Lung (tissue), 12 donors: ENCODE data around the gene ZNF219. TPM values are rescaled to one million over a fixed set of nuclear protein-coding genes. Genes with fewer than 3 reads are reported as not detected.

Experiments
- ATAC-seq: fragments of 200-7000 bp; cut with Tn5 transposase; one replicate; pipeline ENCODE4 v1.9.1; 2020; ENCODE audit warnings: moderate number of reproducible peaks; ENCODE audit not compliant: insufficient read depth, low FRiP score
- DNase-seq, 3 donors: peaks; one replicate each; pipeline ENCODE4 v3.0.0-alpha.2; 2013 to 2017
- H3K27ac ChIP-seq, 2 donors: one replicate each; pipeline ENCODE4 v1.5.1; 2013; ENCODE audit warnings: mild to moderate bottlenecking in 2 of 2, moderate library complexity in 2 of 2, control low read depth in 1 of 2, inconsistent platforms in 1 of 2, low read depth in 1 of 2, low read length in 1 of 2
- H3K27me3 ChIP-seq, 3 donors: one replicate each; pipeline ENCODE4 v1.5.1; 2013; ENCODE audit warnings: low read length in 2 of 3; ENCODE audit not compliant: control insufficient read depth in 3 of 3, insufficient read depth in 3 of 3
- H3K36me3 ChIP-seq, 4 donors: one replicate each; pipeline ENCODE4 v1.5.1; 2013; ENCODE audit warnings: low read length in 4 of 4, mild to moderate bottlenecking in 1 of 4, moderate library complexity in 1 of 4; ENCODE audit not compliant: control insufficient read depth in 4 of 4, insufficient read depth in 4 of 4
- H3K4me1 ChIP-seq, 5 donors: one replicate each; pipeline ENCODE4 v1.5.1; 2013; ENCODE audit warnings: low read length in 5 of 5, mild to moderate bottlenecking in 2 of 5, moderate library complexity in 1 of 5; ENCODE audit not compliant: control insufficient read depth in 5 of 5, insufficient read depth in 5 of 5
- H3K4me3 ChIP-seq: one replicate; pipeline ENCODE4 v1.5.1; 2013; ENCODE audit warnings: mild to moderate bottlenecking, control low read depth, moderate library complexity
- H3K9ac ChIP-seq, 2 donors: one replicate each; pipeline ENCODE4 v1.5.1; 2013; ENCODE audit warnings: low read length in 2 of 2, control low read depth in 1 of 2; ENCODE audit not compliant: insufficient read depth in 1 of 2
- H3K9me3 ChIP-seq, 4 donors: one replicate each; pipeline ENCODE4 v1.5.1; 2013; ENCODE audit warnings: low read length in 3 of 4, mild to moderate bottlenecking in 1 of 4, moderate library complexity in 1 of 4; ENCODE audit not compliant: control insufficient read depth in 4 of 4, insufficient read depth in 3 of 4
- WGBS, 2 donors: extraction: QIAGEN DNeasy Blood & Tissue Kit; methylation state at CpG; one replicate each; pipeline ENCODE4 v1.1.7; 2013; 5-methylcytosine and 5-hydroxymethylcytosine counted together
- polyA plus RNA-seq, 2 donors: library from polyadenylated mRNA; stranded (reverse); fragments of 200-250 nt; gene quantifications; one replicate each; pipeline ENCODE4 v1.2.1, GENCODE V29; 2013
- total RNA-seq, 2 donors: library from RNA; depleted of rRNA in 1 of 2; stranded (reverse); fragments of >200 nt in 1 of 2; gene quantifications; one replicate each; pipeline ENCODE4 v1.2.1, GENCODE V29; 2014 to 2021
- TF ChIP-seq, protein P1 (sequence below): IDR thresholded peaks from 2 replicates; pipeline ENCODE4 v1.5.1; 2012; ENCODE audit warnings: mild to moderate bottlenecking; ENCODE audit errors: control extremely low read depth, extremely low read depth
- donor health status: control.
- donor health status: control.
- donor health status: Bipolar disorder and iron deficiency.
- donor health status: healthy.
- donor health status: DM: yes; HTN: yes; CAD: no.

The ZNF219 gene
- total and polyA plus RNA-seq, 4 donors = 8.0 to 48.5 (median 30.0) TPM

DNA sequence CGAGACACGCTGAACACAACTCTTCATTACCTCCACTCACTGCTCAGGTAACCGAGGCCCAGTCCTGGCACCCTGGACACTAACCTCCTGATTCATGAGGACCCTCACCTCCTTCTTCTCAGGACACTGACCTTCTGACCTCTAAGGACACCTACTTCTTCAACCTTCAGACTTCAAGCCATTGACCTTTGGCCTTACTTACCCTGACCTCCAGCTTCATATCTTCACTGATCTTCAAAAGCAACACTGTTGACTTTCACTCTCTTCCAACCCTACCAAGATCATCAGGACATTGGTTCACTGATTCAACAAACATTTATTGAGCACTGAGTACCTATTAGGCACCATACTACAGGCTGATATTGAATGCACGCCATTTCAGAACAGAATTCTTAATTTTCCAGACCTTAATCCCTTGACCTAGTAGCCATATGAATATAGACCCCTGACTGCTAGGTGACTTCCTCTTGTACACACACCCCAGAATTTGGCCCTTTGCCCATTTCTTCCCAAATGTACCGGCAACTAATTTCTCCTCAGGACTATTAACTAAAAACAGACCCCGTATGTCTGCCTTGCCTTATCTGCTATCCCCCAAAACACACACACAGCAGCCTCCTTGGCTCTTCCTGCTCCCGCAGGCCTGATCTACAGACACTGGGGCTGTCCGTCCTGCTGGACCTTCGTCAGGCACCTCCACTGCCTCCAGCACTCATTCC is 22.6 kb downstream of the ZNF219 start:
- no peak for DNase-seq
- WGBS, 2 donors = 89 to 90% methylated on average over 9 of the region's 9 CpGs
- Histone ChIP-seq H3K9ac (no peak overlapping the region), H3K36me3 (peaks cover 24 to 69% (median 50%) of the 10 kb centered on the region in 4 donors), H3K4me3 (no peak overlapping the region), H3K4me1 (peaks cover 0 to 17% (median 0%) of the 10 kb centered on the region in 5 donors), H3K27me3 (no peaks in the 10 kb centered on the region), H3K27ac (no peak overlapping the region), H3K9me3 (no peaks in the 10 kb centered on the region)
- ATAC-seq = no peak
- TF ChIP-seq, protein P1, sequence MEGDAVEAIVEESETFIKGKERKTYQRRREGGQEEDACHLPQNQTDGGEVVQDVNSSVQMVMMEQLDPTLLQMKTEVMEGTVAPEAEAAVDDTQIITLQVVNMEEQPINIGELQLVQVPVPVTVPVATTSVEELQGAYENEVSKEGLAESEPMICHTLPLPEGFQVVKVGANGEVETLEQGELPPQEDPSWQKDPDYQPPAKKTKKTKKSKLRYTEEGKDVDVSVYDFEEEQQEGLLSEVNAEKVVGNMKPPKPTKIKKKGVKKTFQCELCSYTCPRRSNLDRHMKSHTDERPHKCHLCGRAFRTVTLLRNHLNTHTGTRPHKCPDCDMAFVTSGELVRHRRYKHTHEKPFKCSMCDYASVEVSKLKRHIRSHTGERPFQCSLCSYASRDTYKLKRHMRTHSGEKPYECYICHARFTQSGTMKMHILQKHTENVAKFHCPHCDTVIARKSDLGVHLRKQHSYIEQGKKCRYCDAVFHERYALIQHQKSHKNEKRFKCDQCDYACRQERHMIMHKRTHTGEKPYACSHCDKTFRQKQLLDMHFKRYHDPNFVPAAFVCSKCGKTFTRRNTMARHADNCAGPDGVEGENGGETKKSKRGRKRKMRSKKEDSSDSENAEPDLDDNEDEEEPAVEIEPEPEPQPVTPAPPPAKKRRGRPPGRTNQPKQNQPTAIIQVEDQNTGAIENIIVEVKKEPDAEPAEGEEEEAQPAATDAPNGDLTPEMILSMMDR = no peak

DNA sequence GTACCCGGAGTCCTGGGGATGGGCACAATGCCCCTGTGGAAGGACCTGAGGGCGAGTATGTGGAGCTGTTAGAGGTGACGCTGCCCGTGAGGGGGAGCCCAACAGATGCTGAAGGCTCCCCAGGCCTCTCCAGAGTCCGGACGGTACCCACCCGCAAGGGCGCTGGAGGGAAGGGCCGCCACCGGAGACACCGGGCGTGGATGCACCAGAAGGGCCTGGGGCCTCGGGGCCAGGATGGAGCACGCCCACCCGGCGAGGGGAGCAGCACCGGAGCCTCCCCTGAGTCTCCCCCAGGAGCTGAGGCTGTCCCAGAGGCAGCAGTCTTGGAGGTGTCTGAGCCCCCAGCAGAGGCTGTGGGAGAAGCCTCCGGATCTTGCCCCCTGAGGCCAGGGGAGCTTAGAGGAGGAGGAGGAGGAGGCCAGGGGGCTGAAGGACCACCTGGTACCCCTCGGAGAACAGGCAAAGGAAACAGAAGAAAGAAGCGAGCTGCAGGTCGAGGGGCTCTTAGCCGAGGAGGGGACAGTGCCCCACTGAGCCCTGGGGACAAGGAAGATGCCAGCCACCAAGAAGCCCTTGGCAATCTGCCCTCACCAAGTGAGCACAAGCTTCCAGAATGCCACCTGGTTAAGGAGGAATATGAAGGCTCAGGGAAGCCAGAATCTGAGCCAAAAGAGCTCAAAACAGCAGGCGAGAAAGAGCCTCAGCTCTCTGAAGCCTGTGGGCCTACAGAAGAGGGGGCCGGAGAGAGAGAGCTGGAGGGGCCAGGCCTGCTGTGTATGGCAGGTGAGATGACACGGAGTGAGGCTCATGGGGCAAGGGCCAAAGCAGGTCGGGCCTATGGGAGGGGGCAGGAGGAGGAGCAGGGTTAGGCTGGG is 23.8 kb downstream of the ZNF219 start:
- ATAC-seq = no peak
- Histone ChIP-seq H3K27me3 (no peaks in the 10 kb centered on the region), H3K9me3 (no peaks in the 10 kb centered on the region), H3K9ac (no peak overlapping the region), H3K36me3 (peaks cover 16 to 62% (median 43%) of the 10 kb centered on the region in 4 donors), H3K27ac (no peak overlapping the region), H3K4me3 (no peak overlapping the region), H3K4me1 (peaks cover 0 to 17% (median 0%) of the 10 kb centered on the region in 5 donors)
- 92 to 93% methylated on average over 26 of the region's 26 CpGs for WGBS, 2 donors
- DNase-seq = no peak
- TF ChIP-seq, protein P1 = no peak

DNA sequence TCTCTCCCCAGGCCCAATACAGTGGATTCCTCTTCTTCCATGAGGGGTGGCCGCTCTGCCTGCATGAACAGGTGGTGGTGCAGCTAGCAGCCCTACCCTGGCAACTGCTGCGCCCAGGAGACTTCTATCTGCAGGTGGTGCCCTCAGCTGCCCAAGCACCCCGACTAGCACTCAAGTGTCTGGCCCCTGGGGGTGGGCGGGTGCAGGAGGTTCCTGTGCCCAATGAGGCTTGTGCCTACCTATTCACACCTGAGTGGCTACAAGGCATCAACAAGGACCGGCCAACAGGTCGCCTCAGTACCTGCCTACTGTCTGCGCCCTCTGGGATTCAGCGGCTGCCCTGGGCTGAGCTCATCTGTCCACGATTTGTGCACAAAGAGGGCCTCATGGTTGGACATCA is 24.5 kb downstream of the ZNF219 start:
- peaks cover 0 to 22% (median 0%) of the 10 kb centered on the region in 5 donors for H3K4me1 ChIP-seq
- H3K4me3 ChIP-seq = no peak overlapping the region
- 92% methylated on average over 9 of the region's 9 CpGs for WGBS, 2 donors
- H3K27me3 ChIP-seq = no peaks in the 10 kb centered on the region
- H3K27ac ChIP-seq = no peak overlapping the region
- TF ChIP-seq, protein P1 = no peak
- no peaks in the 10 kb centered on the region for H3K9me3 ChIP-seq
- no peak for ATAC-seq
- H3K36me3 ChIP-seq = peaks cover 9 to 55% (median 39%) of the 10 kb centered on the region in 4 donors
- DNase-seq = no peak
- H3K9ac ChIP-seq = no peak overlapping the region
